ENCODE data around the gene NFE2L2. TPM values are rescaled to one million over a fixed set of nuclear protein-coding genes. Genes with fewer than 3 reads are reported as not detected.
A peak's percentile ranks its signal among the peaks of the same experiment; 100 is the strongest.

Gene NFE2L2
- total and polyA plus RNA-seq, 7 experiments from 2014 or later: 58.9 to 99.6 (median 74.7) TPM

- H3K27ac Mint-ChIP-seq: peak overlapping the region; percentile 78 to 90 (median 86)
- H3K4me1 ChIP-seq (ENCODE audit: control insufficient read depth in 2 of 2, insufficient read depth in 2 of 2, low read length in 2 of 2): peaks cover 38 to 52% of the 10 kb centered on the region in 2 donors
- H3K27me3 ChIP-seq (ENCODE audit: control insufficient read depth in 2 of 2, insufficient read depth in 2 of 2, low read length in 2 of 2): no peaks in the 10 kb centered on the region
- H3K36me3 Mint-ChIP-seq: peaks cover 0 to 19% (median 16%) of the 10 kb centered on the region in 5 donors
- no peak overlapping the region for H3K4me3 ChIP-seq (ENCODE audit: low read length)
- no peaks in the 10 kb centered on the region for H3K27me3 Mint-ChIP-seq
- ChIA-PET POLR2A (interaction anchor here (0.9 to 4.9 kb wide), 4 partner anchors 11 to 75 kb away, joined by 3 to 65 read pairs (median 4); partner anchors contain the start of gene NFE2L2), CTCF (interaction anchor here (0.7 to 2.7 kb wide), 3 partner anchors 23 to 75 kb away, joined by 4 to 11 read pairs (median 8); no protein-coding TSS in a partner anchor)
- H3K4me1 Mint-ChIP-seq: peaks cover 60 to 91% (median 79%) of the 10 kb centered on the region in 7 donors
- peaks cover 0 to 2% (median 0%) of the 10 kb centered on the region in 11 donors for H3K9me3 Mint-ChIP-seq
- no peaks in the 10 kb centered on the region for H3K9me3 ChIP-seq (ENCODE audit: control insufficient read depth in 2 of 3, low read length in 3 of 3)
- ATAC-seq: peak; percentile 91
- H3K27ac ChIP-seq (ENCODE audit: low read depth, low read length): peak overlapping the region; percentile 64
- peaks cover 0 to 8% (median 0%) of the 10 kb centered on the region in 3 experiments for H3K36me3 ChIP-seq (ENCODE audit: control insufficient read depth in 2 of 3, insufficient read depth in 3 of 3, low read length in 3 of 3)
- H3K4me3 Mint-ChIP-seq: peak overlapping the region; percentile 46 to 84 (median 67)
- DNase-seq: peak in 2 of 9 donors; percentile 28 to 40
- intact Hi-C loops (cut with micrococcal nuclease): loop anchor here (1.0 to 2.0 kb wide), 2 partner anchors 8 to 15 kb away; no protein-coding TSS in a partner anchor
Observed at GRCh38 chr2:177239932-177240630, 24.4 kb downstream of the NFE2L2 start.

DNA sequence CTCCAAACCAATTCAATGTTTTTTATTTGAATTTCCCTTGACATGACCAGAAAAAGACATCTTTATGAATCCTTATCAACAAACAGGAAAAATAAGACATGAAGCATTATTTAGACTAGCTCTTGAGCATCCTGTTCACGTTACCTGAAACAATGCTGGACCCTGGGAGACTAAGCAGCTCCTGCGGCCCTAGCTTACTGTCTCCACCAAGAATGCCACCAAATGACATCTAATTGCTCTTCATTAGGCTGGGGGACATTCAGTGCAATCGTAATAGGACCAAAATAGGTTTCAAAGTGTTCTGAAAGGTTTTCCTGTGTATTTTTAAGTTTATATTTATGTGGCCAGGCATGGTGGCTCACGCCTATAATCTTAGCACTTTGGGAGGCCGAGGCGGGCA is 25.5 kb downstream of the NFE2L2 start:
- ATAC-seq (no peak), DNase-seq (no peak)
- H3K4me1 ChIP-seq (ENCODE audit: control insufficient read depth in 2 of 2, insufficient read depth in 2 of 2, low read length in 2 of 2): peaks cover 38 to 46% of the 10 kb centered on the region in 2 donors
- Mint-ChIP-seq H3K4me3 (peak overlapping the region in 3 of 10 donors; percentile 6 to 59 (median 18)), H3K36me3 (peaks cover 3 to 19% (median 15%) of the 10 kb centered on the region in 5 donors), H3K27me3 (no peaks in the 10 kb centered on the region), H3K9me3 (peaks cover 0 to 2% (median 0%) of the 10 kb centered on the region in 11 donors), H3K4me1 (peaks cover 61 to 84% (median 76%) of the 10 kb centered on the region in 7 donors), H3K27ac (peak overlapping the region; percentile 45 to 88 (median 78))
- CTCF ChIA-PET: interaction anchor here (2.7 kb wide), 2 partner anchors 25 to 74 kb away, joined by 11 to 14 read pairs; partner anchors contain the start of gene NFE2L2
- no peaks in the 10 kb centered on the region for H3K9me3 ChIP-seq (ENCODE audit: control insufficient read depth in 2 of 3, low read length in 3 of 3)
- POLR2A ChIA-PET: interaction anchor here (0.6 to 4.9 kb wide), 3 partner anchors 9 to 74 kb away, joined by 4 to 65 read pairs (median 7); partner anchors contain the start of gene NFE2L2
- peaks cover 0 to 13% (median 0%) of the 10 kb centered on the region in 3 experiments for H3K36me3 ChIP-seq (ENCODE audit: control insufficient read depth in 2 of 3, insufficient read depth in 3 of 3, low read length in 3 of 3)
- intact Hi-C loops (cut with micrococcal nuclease): no loop called here
- H3K27ac ChIP-seq (ENCODE audit: low read depth, low read length): no peak overlapping the region
- no peaks in the 10 kb centered on the region for H3K27me3 ChIP-seq (ENCODE audit: control insufficient read depth in 2 of 2, insufficient read depth in 2 of 2, low read length in 2 of 2)
- no peak overlapping the region for H3K4me3 ChIP-seq (ENCODE audit: low read length)

DNA sequence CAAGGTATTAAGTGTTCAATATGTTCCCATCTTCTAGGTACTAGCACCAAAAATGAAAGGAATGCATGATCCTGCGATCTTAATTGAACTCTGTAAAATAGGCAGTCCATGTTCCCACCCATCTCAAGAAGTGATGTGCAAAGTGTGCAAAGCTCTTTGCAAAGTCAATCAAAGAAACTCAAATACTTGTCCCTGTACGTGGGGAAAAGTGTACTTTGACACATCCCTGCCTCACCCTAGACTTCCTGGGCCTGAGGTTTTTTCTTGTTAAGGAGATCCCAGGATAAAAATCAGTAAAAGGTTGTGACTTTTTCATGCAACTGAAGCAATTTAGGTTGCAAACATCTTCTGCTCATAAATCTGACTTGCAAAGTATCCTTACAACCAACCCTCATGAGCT is 26.6 kb downstream of the NFE2L2 start:
- DNase-seq (no peak), ATAC-seq (no peak)
- Mint-ChIP-seq H3K4me1 (peaks cover 58 to 79% (median 74%) of the 10 kb centered on the region in 7 donors), H3K9me3 (peaks cover 0 to 2% (median 0%) of the 10 kb centered on the region in 11 donors), H3K27me3 (no peaks in the 10 kb centered on the region), H3K4me3 (peak overlapping the region in 4 of 10 donors; percentile 6 to 59 (median 18)), H3K27ac (peak overlapping the region in 7 of 9 donors; percentile 45 to 88 (median 78)), H3K36me3 (peaks cover 9 to 23% (median 16%) of the 10 kb centered on the region in 5 donors)
- peaks cover 0 to 23% (median under 1%) of the 10 kb centered on the region in 3 experiments for H3K36me3 ChIP-seq (ENCODE audit: control insufficient read depth in 2 of 3, insufficient read depth in 3 of 3, low read length in 3 of 3)
- intact Hi-C loops (cut with micrococcal nuclease): no loop called here
- peaks cover 38 to 40% of the 10 kb centered on the region in 2 donors for H3K4me1 ChIP-seq (ENCODE audit: control insufficient read depth in 2 of 2, insufficient read depth in 2 of 2, low read length in 2 of 2)
- H3K4me3 ChIP-seq (ENCODE audit: low read length): no peak overlapping the region
- no peaks in the 10 kb centered on the region for H3K27me3 ChIP-seq (ENCODE audit: control insufficient read depth in 2 of 2, insufficient read depth in 2 of 2, low read length in 2 of 2)
- ChIA-PET POLR2A (interaction anchor here (0.9 to 4.9 kb wide), 6 partner anchors 8 to 26 kb away, joined by 3 to 65 read pairs (median 4); partner anchors contain the start of genes HNRNPA3 and NFE2L2), CTCF (interaction anchor here (0.8 to 2.7 kb wide), 5 partner anchors 26 to 95 kb away, joined by 3 to 14 read pairs (median 4); partner anchors contain the start of gene NFE2L2)
- H3K9me3 ChIP-seq (ENCODE audit: control insufficient read depth in 2 of 3, low read length in 3 of 3): no peaks in the 10 kb centered on the region
- H3K27ac ChIP-seq (ENCODE audit: low read depth, low read length): no peak overlapping the region

DNA sequence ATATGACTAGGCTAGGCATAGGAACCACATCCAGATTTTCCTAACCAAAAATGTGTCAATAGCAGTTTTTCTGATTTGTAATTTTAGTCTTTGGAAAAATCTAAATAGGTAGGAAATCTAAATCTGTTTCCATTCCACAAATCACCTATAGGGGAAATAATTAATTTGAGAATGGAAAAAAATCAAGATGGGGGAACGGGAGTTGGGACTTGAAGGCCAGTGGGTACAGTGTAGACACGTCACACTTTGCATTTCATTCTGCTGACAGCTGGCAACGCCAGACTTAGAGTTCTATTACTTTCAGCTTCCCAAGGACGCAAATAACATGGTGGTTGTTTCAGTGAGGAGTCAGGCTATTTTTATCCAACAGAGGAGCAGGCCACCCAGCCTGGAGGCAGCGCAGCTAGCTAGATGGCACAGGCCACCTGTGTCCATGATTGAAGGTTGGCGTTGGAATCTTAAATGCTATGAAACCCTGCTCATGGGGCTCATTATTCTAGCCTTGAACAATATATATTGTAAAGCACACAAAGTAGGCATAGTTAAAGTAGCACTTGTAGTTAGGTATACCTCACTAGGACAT is 28.6 kb downstream of the NFE2L2 start:
- CTCF ChIA-PET: interaction anchor here (0.7 kb wide), 1 partner anchor 24 kb away, joined by 3 read pairs; no protein-coding TSS in a partner anchor
- Mint-ChIP-seq H3K4me3 (peak overlapping the region in 2 of 10 donors; percentile 21 to 54), H3K27ac (peak overlapping the region in 8 of 9 donors; percentile 34 to 79 (median 56)), H3K36me3 (peaks cover 10 to 31% (median 27%) of the 10 kb centered on the region in 5 donors), H3K4me1 (peaks cover 41 to 67% (median 59%) of the 10 kb centered on the region in 7 donors), H3K27me3 (no peaks in the 10 kb centered on the region), H3K9me3 (peaks cover 0 to 2% (median 0%) of the 10 kb centered on the region in 11 donors)
- POLR2A ChIA-PET: interaction anchor here (1.1 to 13.2 kb wide), 2 partner anchors 15 to 26 kb away, joined by 4 to 141 read pairs; partner anchors contain the start of gene NFE2L2
- Histone ChIP-seq H3K36me3 (ENCODE audit: control insufficient read depth in 2 of 3, insufficient read depth in 3 of 3, low read length in 3 of 3) (peaks cover 7 to 40% (median 20%) of the 10 kb centered on the region in 3 experiments), H3K4me1 (ENCODE audit: control insufficient read depth in 2 of 2, insufficient read depth in 2 of 2, low read length in 2 of 2) (peaks cover 20 to 22% of the 10 kb centered on the region in 2 donors), H3K9me3 (ENCODE audit: control insufficient read depth in 2 of 3, low read length in 3 of 3) (no peaks in the 10 kb centered on the region), H3K27me3 (ENCODE audit: control insufficient read depth in 2 of 2, insufficient read depth in 2 of 2, low read length in 2 of 2) (no peaks in the 10 kb centered on the region), H3K4me3 (ENCODE audit: low read length) (no peak overlapping the region), H3K27ac (ENCODE audit: low read depth, low read length) (peak overlapping the region; percentile 4)
- intact Hi-C loops (cut with micrococcal nuclease): no loop called here
- ATAC-seq (no peak), DNase-seq (no peak)

DNA sequence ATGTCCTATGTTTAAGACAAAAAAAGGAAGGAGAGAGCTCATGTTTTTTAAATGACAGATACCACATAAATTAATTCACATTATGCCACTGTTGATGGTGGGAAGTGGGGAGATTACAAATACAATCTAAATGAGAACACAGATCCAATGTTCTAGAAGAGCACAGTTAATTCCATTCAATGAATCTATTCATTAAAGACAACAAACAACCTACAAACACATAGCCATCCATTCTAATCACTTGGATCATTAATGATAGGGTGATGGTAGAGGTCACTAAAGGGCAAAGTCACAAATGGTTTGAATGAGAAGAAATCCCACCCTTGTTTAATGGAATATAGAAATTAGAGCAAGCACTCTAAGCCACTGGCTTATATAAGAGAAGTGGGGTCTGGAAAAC is 30.3 kb downstream of the NFE2L2 start:
- Mint-ChIP-seq H3K27ac (peak overlapping the region in 8 of 9 donors; percentile 9 to 90 (median 31)), H3K27me3 (no peaks in the 10 kb centered on the region), H3K9me3 (peaks cover 0 to 5% (median 0%) of the 10 kb centered on the region in 11 donors), H3K4me1 (peaks cover 35 to 63% (median 58%) of the 10 kb centered on the region in 7 donors), H3K4me3 (peak overlapping the region in 1 of 10 donors; percentile 8), H3K36me3 (peaks cover 15 to 40% (median 38%) of the 10 kb centered on the region in 5 donors)
- Histone ChIP-seq H3K36me3 (ENCODE audit: control insufficient read depth in 2 of 3, insufficient read depth in 3 of 3, low read length in 3 of 3) (peaks cover 7 to 49% (median 20%) of the 10 kb centered on the region in 3 experiments), H3K27me3 (ENCODE audit: control insufficient read depth in 2 of 2, insufficient read depth in 2 of 2, low read length in 2 of 2) (no peaks in the 10 kb centered on the region), H3K27ac (ENCODE audit: low read depth, low read length) (peak overlapping the region; percentile 0), H3K9me3 (ENCODE audit: control insufficient read depth in 2 of 3, low read length in 3 of 3) (no peaks in the 10 kb centered on the region), H3K4me3 (ENCODE audit: low read length) (no peak overlapping the region), H3K4me1 (ENCODE audit: control insufficient read depth in 2 of 2, insufficient read depth in 2 of 2, low read length in 2 of 2) (peaks cover 4 to 6% of the 10 kb centered on the region in 2 donors)
- POLR2A ChIA-PET: interaction anchor here (0.7 to 13.2 kb wide), 3 partner anchors 8 to 28 kb away, joined by 3 to 141 read pairs (median 5); partner anchors contain the start of gene NFE2L2
- DNase-seq (no peak), ATAC-seq (no peak)
- CTCF ChIA-PET: interaction anchor here (1.1 kb wide), 2 partner anchors 27 to 69 kb away, joined by 3 read pairs; no protein-coding TSS in a partner anchor
- intact Hi-C loops (cut with micrococcal nuclease): no loop called here
